NCI-H345 treated with DMSO at 0.1 percent for 48 hours (cell line): ENCODE results near the gene SYNGR1.
A peak's percentile ranks its signal among the peaks of the same experiment; 100 is the strongest.
"Not testable (repeated sequence)": the region's sequence is repeated elsewhere in the genome, so short reads cannot be mapped to it uniquely, and the experiment has no call there.

ENCODE experiments used
- DNase-seq: peaks from one replicate; lab custom pipeline; 2025; ENCODE audit not compliant: unreplicated experiment; lab: John Stamatoyannopoulos, UW

Gene SYNGR1

GRCh38 chr22:39316440-39317083 is 33.2 kb upstream of the SYNGR1 start:
- no peak for DNase-seq

- no peak for DNase-seq
These were observed 32.6 kb upstream of the SYNGR1 start for GRCh38 chr22:39317084-39317774.

- no peak for DNase-seq
These were observed 31.9 kb upstream of the SYNGR1 start for GRCh38 chr22:39317775-39318506.

- DNase-seq: no peak
These were observed 31.1 kb upstream of the SYNGR1 start for GRCh38 chr22:39318507-39319283.

- peak; percentile 78 for DNase-seq
These were observed 30.3 kb upstream of the SYNGR1 start, which contains the start of gene RPL3 for GRCh38 chr22:39319284-39320022. TSS of gene RPL3 (minus strand) at chr22:39319623. CDS start at chr22:39319597, 26 bp downstream.

GRCh38 chr22:39320616-39321029 is 29.2 kb upstream of the SYNGR1 start:
- not testable (repeated sequence) for DNase-seq

GRCh38 chr22:39325392-39325932 is 24.3 kb upstream of the SYNGR1 start:
- DNase-seq: no peak

GRCh38 chr22:39327995-39328754 is 21.6 kb upstream of the SYNGR1 start:
- no peak for DNase-seq

GRCh38 chr22:39330553-39330952 is 19.2 kb upstream of the SYNGR1 start:
- DNase-seq: not testable (repeated sequence)

GRCh38 chr22:39332441-39333064 is 17.2 kb upstream of the SYNGR1 start:
- DNase-seq: no peak

- DNase-seq: no peak
These were observed 13.4 kb upstream of the SYNGR1 start for GRCh38 chr22:39336411-39336810.

GRCh38 chr22:39339775-39340174 is 10.0 kb upstream of the SYNGR1 start:
- not testable (repeated sequence) for DNase-seq

GRCh38 chr22:39341179-39341578 is 8.6 kb upstream of the SYNGR1 start:
- DNase-seq: no peak

GRCh38 chr22:39343259-39344045 is 6.3 kb upstream of the SYNGR1 start:
- no peak for DNase-seq

- DNase-seq: no peak
These were observed 5.8 kb upstream of the SYNGR1 start for GRCh38 chr22:39344046-39344390.

- no peak for DNase-seq
These were observed 4.6 kb upstream of the SYNGR1 start for GRCh38 chr22:39345231-39345630.

GRCh38 chr22:39348909-39349505 is 784 bp upstream of the SYNGR1 start:
- no peak for DNase-seq

GRCh38 chr22:39349506-39349966 is 255 bp upstream of the SYNGR1 start:
- no peak for DNase-seq
